ENCODE data around the gene CEP55.

DNA sequence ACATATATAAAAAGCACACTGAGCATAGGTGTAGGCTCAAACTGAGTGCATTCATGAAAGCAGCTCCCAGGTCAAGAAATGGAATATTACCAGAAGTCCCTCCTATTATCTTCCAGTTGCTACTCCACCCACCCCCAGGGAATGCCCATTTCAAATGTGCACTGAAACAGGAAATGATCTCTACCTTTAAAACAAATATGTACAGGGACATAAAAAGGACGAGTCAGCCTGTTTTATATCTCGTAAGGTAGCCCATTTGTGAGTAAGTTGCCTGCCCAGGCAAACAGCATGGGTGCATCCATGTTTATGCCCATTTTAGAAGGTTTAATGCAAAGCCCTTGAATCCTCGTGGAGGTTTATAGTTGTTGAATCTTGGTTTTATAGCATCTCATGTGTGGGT, 80.5 kb downstream of the CEP55 start:
- TF ChIP-seq, protein P1, sequence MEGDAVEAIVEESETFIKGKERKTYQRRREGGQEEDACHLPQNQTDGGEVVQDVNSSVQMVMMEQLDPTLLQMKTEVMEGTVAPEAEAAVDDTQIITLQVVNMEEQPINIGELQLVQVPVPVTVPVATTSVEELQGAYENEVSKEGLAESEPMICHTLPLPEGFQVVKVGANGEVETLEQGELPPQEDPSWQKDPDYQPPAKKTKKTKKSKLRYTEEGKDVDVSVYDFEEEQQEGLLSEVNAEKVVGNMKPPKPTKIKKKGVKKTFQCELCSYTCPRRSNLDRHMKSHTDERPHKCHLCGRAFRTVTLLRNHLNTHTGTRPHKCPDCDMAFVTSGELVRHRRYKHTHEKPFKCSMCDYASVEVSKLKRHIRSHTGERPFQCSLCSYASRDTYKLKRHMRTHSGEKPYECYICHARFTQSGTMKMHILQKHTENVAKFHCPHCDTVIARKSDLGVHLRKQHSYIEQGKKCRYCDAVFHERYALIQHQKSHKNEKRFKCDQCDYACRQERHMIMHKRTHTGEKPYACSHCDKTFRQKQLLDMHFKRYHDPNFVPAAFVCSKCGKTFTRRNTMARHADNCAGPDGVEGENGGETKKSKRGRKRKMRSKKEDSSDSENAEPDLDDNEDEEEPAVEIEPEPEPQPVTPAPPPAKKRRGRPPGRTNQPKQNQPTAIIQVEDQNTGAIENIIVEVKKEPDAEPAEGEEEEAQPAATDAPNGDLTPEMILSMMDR (optimal IDR thresholded peaks at IDR 0.05 in 1 of 3, IDR thresholded peaks at IDR 0.05 in 1 of 3, conservative IDR thresholded peaks at IDR 0.05 in 1 of 3; ENCODE audit: extremely low read depth in 1 of 3, insufficient read depth in 2 of 3, low read length in 3 of 3) = no peak
- TF ChIP-seq EZH2 (IDR thresholded peaks at IDR 0.05; ENCODE audit: low read length) = no peak

All from keratinocyte (primary cell).